HFF-Myc (cell line): ENCODE results near the gene PLEKHM3.

Experiments
- DNase-seq: peaks from one replicate; pipeline ENCODE4 v3.0.0-alpha.2; 2011; ENCODE audit warnings: low read depth; ENCODE audit errors: extremely low read depth
- H3K4me3 ChIP-seq: replicated peaks from 2 replicates; pipeline ENCODE4 v1.5.1; 2011; ENCODE audit warnings: low read depth, mild to moderate bottlenecking, control low read depth, low read length
- CTCF ChIP-seq: IDR thresholded peaks from 2 replicates; pipeline ENCODE4 v1.5.1; 2012; ENCODE audit warnings: mild to moderate bottlenecking, low read depth, low read length, control low read depth; ENCODE audit errors: missing control alignments

The PLEKHM3 gene

GRCh38 chr2:207805566-207806226, 219.6 kb downstream of the PLEKHM3 start:
- no peak overlapping the region for H3K4me3 ChIP-seq
- TF ChIP-seq CTCF, result no peak
- DNase-seq, result no peak

- DNase-seq, result no peak
- no peak for TF ChIP-seq CTCF
- no peak overlapping the region for H3K4me3 ChIP-seq
Measured at GRCh38 chr2:207802650-207803049, 222.7 kb downstream of the PLEKHM3 start.

GRCh38 chr2:207801259-207801658, 224.1 kb downstream of the PLEKHM3 start:
- no peak for DNase-seq

GRCh38 chr2:207796585-207797350, 228.6 kb downstream of the PLEKHM3 start:
- H3K4me3 ChIP-seq, result no peak overlapping the region
- DNase-seq, result no peak
- no peak for TF ChIP-seq CTCF

More at GRCh38 chr2:207801259-207801658, 224.1 kb downstream of the PLEKHM3 start:
- TF ChIP-seq CTCF, result no peak
- H3K4me3 ChIP-seq, result no peak overlapping the region

- DNase-seq, result peak; percentile 47
- no peak overlapping the region for H3K4me3 ChIP-seq
- TF ChIP-seq CTCF, result no peak
Measured at GRCh38 chr2:207792244-207792785, 233.0 kb downstream of the PLEKHM3 start.

- no peak for DNase-seq
- no peak for TF ChIP-seq CTCF
- no peak overlapping the region for H3K4me3 ChIP-seq
Measured at GRCh38 chr2:207791579-207792243, 233.6 kb downstream of the PLEKHM3 start.
